HepG2 (cell line): ENCODE results near the gene TSKU. TPM values are rescaled to one million over a fixed set of nuclear protein-coding genes. Genes with fewer than 3 reads are reported as not detected.
A peak's percentile ranks its signal among the peaks of the same experiment; 100 is the strongest.

Experiments
- ARHGAP35 ChIP-seq: sonication (generic); formaldehyde crosslinking; IDR thresholded peaks from 2 replicates; pipeline ENCODE4 v1.9.0; 2022; ENCODE audit warnings: mild to moderate bottlenecking, inconsistent platforms, moderate library complexity, missing genetic modification reagents, borderline replicate concordance
- CENPX ChIP-seq: sonication (generic); formaldehyde crosslinking; IDR thresholded peaks from 2 replicates; pipeline ENCODE4 v1.9.0; 2021; ENCODE audit warnings: mild to moderate bottlenecking, missing genetic modification reagents, moderate library complexity
- FOXO1 ChIP-seq: sonication (generic); formaldehyde crosslinking; IDR thresholded peaks from 2 replicates; pipeline ENCODE4 v1.4.0; 2020; ENCODE audit warnings: missing genetic modification reagents
- GATA4 ChIP-seq: sonication (generic); IDR thresholded peaks from 2 replicates; pipeline ENCODE4 v1.6.1; 2016; ENCODE audit warnings: antibody characterized with exemption, low read depth, borderline replicate concordance
- NFIB ChIP-seq: sonication (generic); formaldehyde crosslinking; IDR thresholded peaks from 2 replicates; pipeline ENCODE4 v1.9.0; 2021; ENCODE audit warnings: missing genetic modification reagents, mild to moderate bottlenecking, borderline replicate concordance
- NFYC ChIP-seq: IDR thresholded peaks from 2 replicates; pipeline ENCODE4 v1.6.1; 2016; ENCODE audit warnings: missing genetic modification reagents, missing compliant biosample characterization
- POLR2AphosphoS2 ChIP-seq: IDR thresholded peaks from 2 replicates; pipeline ENCODE4 v1.6.1; 2011; ENCODE audit warnings: low read depth, low read length, improper control_type of control experiment
- RORA ChIP-seq: sonication (generic); formaldehyde crosslinking; IDR thresholded peaks from 2 replicates; pipeline ENCODE4 v1.5.0; 2020; ENCODE audit warnings: mild to moderate bottlenecking, missing genetic modification reagents, moderate library complexity
- SATB2 ChIP-seq: sonication (generic); formaldehyde crosslinking; IDR thresholded peaks from 2 replicates; pipeline ENCODE4 v1.5.0; 2020; ENCODE audit warnings: missing genetic modification reagents
- SP1 ChIP-seq, 2 experiments: fragments of 450-650 bp in 1 of 2; sonication (generic) in 1 of 2; formaldehyde crosslinking in 1 of 2; IDR thresholded peaks; 2 replicates each; pipeline versions ENCODE4 v1.4.0 to v1.6.1; 2016 to 2020; ENCODE audit warnings: missing genetic modification reagents in 1 of 2
- TCF7 ChIP-seq: sonication (generic); IDR thresholded peaks from 2 replicates; pipeline ENCODE4 v1.6.1; 2016; ENCODE audit warnings: antibody characterized with exemption, low read depth
- ZMYM2 ChIP-seq: sonication (generic); formaldehyde crosslinking; IDR thresholded peaks from 2 replicates; pipeline ENCODE4 v1.8.0; 2022; ENCODE audit warnings: mild to moderate bottlenecking, missing genetic modification reagents
- ZNF180 ChIP-seq: sonication (generic); formaldehyde crosslinking; IDR thresholded peaks from 2 replicates; pipeline ENCODE4 v1.4.0; 2020; ENCODE audit warnings: low read depth, missing genetic modification reagents, borderline replicate concordance
- ZNF205 ChIP-seq: IDR thresholded peaks from 2 replicates; pipeline ENCODE4 v1.6.1; 2018; ENCODE audit warnings: missing biosample characterization, missing genetic modification reagents
- ZNF296 ChIP-seq: sonication (generic); formaldehyde crosslinking; conservative IDR thresholded peaks from 2 replicates; pipeline ENCODE4 v1.5.0; 2020; ENCODE audit warnings: mild to moderate bottlenecking, missing genetic modification reagents
- ZNF382 ChIP-seq: sonication (generic); formaldehyde crosslinking; IDR thresholded peaks from 2 replicates; pipeline ENCODE4 v1.5.0; 2020; ENCODE audit warnings: missing genetic modification reagents, mild to moderate bottlenecking, borderline replicate concordance
- ZNF598 ChIP-seq: sonication (generic); formaldehyde crosslinking; IDR thresholded peaks from 2 replicates; pipeline ENCODE4 v1.5.1; 2020; ENCODE audit warnings: mild to moderate bottlenecking, missing genetic modification reagents, borderline replicate concordance
- ZNF607 ChIP-seq: sonication (generic); formaldehyde crosslinking; IDR thresholded peaks from 2 replicates; pipeline ENCODE4 v1.5.1; 2020; ENCODE audit warnings: missing genetic modification reagents, mild to moderate bottlenecking, borderline replicate concordance
- ZNF724P ChIP-seq: sonication (generic); formaldehyde crosslinking; IDR thresholded peaks from 2 replicates; pipeline ENCODE4 v1.8.0; 2022; ENCODE audit warnings: missing genetic modification reagents, borderline replicate concordance
- ZNF883 ChIP-seq: sonication (generic); formaldehyde crosslinking; IDR thresholded peaks from 2 replicates; pipeline ENCODE4 v1.5.1; 2020; ENCODE audit warnings: mild to moderate bottlenecking, missing genetic modification reagents; ENCODE audit errors: not compliant biosample characterization
- polyA plus RNA-seq, 8 experiments: library from polyadenylated mRNA; depleted of rRNA in 3 of 8; stranded (reverse) in 7 of 8; unstranded in 1 of 8; fragments of >200 nt; fragmentation: Illumina TruSeq in 4 of 8; extraction: Trizol in 4 of 8; gene quantifications; 2 replicates each; pipeline versions ENCODE4 v1.2.1 to v1.2.3, GENCODE V29; 2011 to 2016; ENCODE audit warnings: low read depth in 4 of 8, missing spikeins in 1 of 8, mixed read lengths in 1 of 8; ENCODE audit not compliant: insufficient read depth in 1 of 8
- total RNA-seq, 5 experiments: library from RNA; depleted of rRNA; stranded (reverse); fragments of >200 nt; fragmentation: Illumina TruSeq; extraction: Trizol; gene quantifications; 2 replicates each; pipeline ENCODE4 v1.2.3, GENCODE V29; 2016; ENCODE audit warnings: low read depth in 1 of 5
- TF ChIP-seq, protein P1 (sequence below): IDR thresholded peaks from 2 replicates; pipeline ENCODE4 v1.6.1; 2016; ENCODE audit warnings: low read depth, control low read depth
- TF ChIP-seq, protein P2 (sequence below): sonication (generic); formaldehyde crosslinking; IDR thresholded peaks from 2 replicates; pipeline ENCODE4 v1.5.0; 2020; ENCODE audit warnings: missing genetic modification reagents, mild to moderate bottlenecking, borderline replicate concordance
- TF ChIP-seq, protein P3 (sequence below): sonication (generic); formaldehyde crosslinking; IDR thresholded peaks from 2 replicates; pipeline ENCODE4 v1.4.0; 2020; ENCODE audit warnings: missing genetic modification reagents, borderline replicate concordance
- TF ChIP-seq, protein P4 (sequence below): sonication (generic); formaldehyde crosslinking; IDR thresholded peaks from 2 replicates; pipeline ENCODE4 v1.8.1; 2023; ENCODE audit warnings: mild to moderate bottlenecking, missing genetic modification reagents, borderline replicate concordance

The TSKU gene
- total and polyA plus RNA-seq, 2 of the 13 experiments (the other 11 are each of a cell fraction or from before 2014, with no cell fraction given) = 20.3 to 21.4 TPM

DNA sequence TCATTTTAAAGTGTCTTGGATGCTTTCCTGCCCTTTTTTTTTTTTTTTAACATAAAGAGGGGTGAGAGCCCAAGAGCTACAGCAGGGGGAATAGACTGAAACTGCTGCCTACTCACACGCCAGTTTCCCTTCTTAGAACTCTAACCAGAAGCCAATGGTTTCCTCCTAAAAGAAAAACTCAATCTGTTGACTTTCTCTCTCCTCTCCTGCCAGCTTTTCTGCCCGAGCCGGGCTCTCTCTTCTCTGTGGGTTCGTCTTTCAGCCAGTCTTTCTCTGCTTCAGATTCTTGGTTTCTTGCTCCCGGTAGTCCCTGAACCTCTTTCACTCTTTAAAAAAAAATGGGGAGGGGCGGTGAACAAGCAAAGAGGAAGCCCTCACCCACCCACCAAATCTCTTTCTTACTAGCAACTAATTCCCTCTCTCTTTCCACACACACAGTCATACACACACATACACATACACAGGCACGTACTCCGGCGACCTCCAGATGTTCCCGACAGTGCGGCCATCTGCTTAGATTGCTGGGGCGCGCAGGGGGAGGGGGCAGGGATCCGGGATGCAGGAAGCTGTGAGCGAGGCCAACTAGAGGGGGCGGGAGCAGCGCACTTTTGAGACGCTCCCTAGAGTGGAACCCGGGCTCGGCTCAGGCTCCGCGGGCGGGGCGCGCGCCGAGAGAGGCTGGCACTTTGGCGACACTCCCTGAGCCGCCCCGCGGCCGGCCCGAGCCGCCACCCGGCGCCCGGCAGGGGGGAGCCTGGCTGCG is 444 bp upstream of the TSKU start (continued):
- TF ChIP-seq, protein P1, sequence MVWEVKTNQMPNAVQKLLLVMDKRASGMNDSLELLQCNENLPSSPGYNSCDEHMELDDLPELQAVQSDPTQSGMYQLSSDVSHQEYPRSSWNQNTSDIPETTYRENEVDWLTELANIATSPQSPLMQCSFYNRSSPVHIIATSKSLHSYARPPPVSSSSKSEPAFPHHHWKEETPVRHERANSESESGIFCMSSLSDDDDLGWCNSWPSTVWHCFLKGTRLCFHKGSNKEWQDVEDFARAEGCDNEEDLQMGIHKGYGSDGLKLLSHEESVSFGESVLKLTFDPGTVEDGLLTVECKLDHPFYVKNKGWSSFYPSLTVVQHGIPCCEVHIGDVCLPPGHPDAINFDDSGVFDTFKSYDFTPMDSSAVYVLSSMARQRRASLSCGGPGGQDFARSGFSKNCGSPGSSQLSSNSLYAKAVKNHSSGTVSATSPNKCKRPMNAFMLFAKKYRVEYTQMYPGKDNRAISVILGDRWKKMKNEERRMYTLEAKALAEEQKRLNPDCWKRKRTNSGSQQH (CRISPR knock-in tag) = no peak
- TF ChIP-seq ZNF205 (CRISPR knock-in tag) = peak; percentile 42
- 0 out of 2 replicates have a peak, but pooled peaks have one; percentile 40 for TF ChIP-seq ZNF607 (CRISPR knock-in tag)
- no peak for TF ChIP-seq CENPX (CRISPR knock-in tag)
- TF ChIP-seq, protein P2, sequence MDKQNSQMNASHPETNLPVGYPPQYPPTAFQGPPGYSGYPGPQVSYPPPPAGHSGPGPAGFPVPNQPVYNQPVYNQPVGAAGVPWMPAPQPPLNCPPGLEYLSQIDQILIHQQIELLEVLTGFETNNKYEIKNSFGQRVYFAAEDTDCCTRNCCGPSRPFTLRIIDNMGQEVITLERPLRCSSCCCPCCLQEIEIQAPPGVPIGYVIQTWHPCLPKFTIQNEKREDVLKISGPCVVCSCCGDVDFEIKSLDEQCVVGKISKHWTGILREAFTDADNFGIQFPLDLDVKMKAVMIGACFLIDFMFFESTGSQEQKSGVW (CRISPR knock-in tag) = no peak
- no peak for TF ChIP-seq SATB2 (CRISPR knock-in tag)
- TF ChIP-seq ZNF382 (CRISPR knock-in tag) = no peak
- no peak for TF ChIP-seq ZMYM2
- TF ChIP-seq ZNF883 (CRISPR knock-in tag) = no peak
- no peak for TF ChIP-seq ZNF296 (CRISPR knock-in tag)
- no peak for TF ChIP-seq NFYC
- no peak for TF ChIP-seq RORA
- no peak for TF ChIP-seq ZNF180
- no peak for TF ChIP-seq SP1 (IDR thresholded peaks at IDR 0.05)
- peak; percentile 65 for TF ChIP-seq SP1 (CRISPR knock-in tag; IDR thresholded peaks at IDR 0.05)
- TF ChIP-seq ARHGAP35 (CRISPR knock-in tag) = no peak
- TF ChIP-seq, protein P3, sequence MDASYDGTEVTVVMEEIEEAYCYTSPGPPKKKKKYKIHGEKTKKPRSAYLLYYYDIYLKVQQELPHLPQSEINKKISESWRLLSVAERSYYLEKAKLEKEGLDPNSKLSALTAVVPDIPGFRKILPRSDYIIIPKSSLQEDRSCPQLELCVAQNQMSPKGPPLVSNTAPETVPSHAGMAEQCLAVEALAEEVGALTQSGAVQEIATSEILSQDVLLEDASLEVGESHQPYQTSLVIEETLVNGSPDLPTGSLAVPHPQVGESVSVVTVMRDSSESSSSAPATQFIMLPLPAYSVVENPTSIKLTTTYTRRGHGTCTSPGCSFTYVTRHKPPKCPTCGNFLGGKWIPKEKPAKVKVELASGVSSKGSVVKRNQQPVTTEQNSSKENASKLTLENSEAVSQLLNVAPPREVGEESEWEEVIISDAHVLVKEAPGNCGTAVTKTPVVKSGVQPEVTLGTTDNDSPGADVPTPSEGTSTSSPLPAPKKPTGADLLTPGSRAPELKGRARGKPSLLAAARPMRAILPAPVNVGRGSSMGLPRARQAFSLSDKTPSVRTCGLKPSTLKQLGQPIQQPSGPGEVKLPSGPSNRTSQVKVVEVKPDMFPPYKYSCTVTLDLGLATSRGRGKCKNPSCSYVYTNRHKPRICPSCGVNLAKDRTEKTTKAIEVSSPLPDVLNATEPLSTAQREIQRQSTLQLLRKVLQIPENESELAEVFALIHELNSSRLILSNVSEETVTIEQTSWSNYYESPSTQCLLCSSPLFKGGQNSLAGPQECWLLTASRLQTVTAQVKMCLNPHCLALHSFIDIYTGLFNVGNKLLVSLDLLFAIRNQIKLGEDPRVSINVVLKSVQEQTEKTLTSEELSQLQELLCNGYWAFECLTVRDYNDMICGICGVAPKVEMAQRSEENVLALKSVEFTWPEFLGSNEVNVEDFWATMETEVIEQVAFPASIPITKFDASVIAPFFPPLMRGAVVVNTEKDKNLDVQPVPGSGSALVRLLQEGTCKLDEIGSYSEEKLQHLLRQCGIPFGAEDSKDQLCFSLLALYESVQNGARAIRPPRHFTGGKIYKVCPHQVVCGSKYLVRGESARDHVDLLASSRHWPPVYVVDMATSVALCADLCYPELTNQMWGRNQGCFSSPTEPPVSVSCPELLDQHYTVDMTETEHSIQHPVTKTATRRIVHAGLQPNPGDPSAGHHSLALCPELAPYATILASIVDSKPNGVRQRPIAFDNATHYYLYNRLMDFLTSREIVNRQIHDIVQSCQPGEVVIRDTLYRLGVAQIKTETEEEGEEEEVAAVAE (CRISPR knock-in tag) = no peak
- TF ChIP-seq NFIB (CRISPR knock-in tag) = no peak
- peak; percentile 11; the same call in 1 of the 2 replicates for TF ChIP-seq FOXO1 (CRISPR knock-in tag)
- peak; percentile 7; the same call in 1 of the 2 replicates for TF ChIP-seq GATA4
- TF ChIP-seq ZNF598 (CRISPR knock-in tag) = no peak; the same call in 1 of the 2 replicates
- no peak for TF ChIP-seq POLR2AphosphoS2
- no peak for TF ChIP-seq ZNF724P (CRISPR knock-in tag)
- TF ChIP-seq, protein P4, sequence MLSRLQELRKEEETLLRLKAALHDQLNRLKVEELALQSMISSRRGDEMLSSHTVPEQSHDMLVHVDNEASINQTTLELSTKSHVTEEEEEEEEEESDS (CRISPR knock-in tag) = no peak
- TF ChIP-seq TCF7 = no peak
